Glomerular endothelial cell (primary cell): ENCODE measurements around the gene GRIN2A. TPM values are rescaled to one million over a fixed set of nuclear protein-coding genes. Genes with fewer than 3 reads are reported as not detected.

Experiments
- DNase-seq: peaks from one replicate; pipeline ENCODE4 v3.0.0-alpha.2; 2011; ENCODE audit warnings: low read depth, low spot score; ENCODE audit errors: extremely low read depth
- total RNA-seq: library from RNA; depleted of rRNA; stranded (reverse); fragments of >200 nt; gene quantifications from 2 replicates; pipeline ENCODE4 v1.2.3, GENCODE V29; 2015

The GRIN2A gene
- total RNA-seq, result under 0.01 and 0.18 TPM in 2 replicates

DNA sequence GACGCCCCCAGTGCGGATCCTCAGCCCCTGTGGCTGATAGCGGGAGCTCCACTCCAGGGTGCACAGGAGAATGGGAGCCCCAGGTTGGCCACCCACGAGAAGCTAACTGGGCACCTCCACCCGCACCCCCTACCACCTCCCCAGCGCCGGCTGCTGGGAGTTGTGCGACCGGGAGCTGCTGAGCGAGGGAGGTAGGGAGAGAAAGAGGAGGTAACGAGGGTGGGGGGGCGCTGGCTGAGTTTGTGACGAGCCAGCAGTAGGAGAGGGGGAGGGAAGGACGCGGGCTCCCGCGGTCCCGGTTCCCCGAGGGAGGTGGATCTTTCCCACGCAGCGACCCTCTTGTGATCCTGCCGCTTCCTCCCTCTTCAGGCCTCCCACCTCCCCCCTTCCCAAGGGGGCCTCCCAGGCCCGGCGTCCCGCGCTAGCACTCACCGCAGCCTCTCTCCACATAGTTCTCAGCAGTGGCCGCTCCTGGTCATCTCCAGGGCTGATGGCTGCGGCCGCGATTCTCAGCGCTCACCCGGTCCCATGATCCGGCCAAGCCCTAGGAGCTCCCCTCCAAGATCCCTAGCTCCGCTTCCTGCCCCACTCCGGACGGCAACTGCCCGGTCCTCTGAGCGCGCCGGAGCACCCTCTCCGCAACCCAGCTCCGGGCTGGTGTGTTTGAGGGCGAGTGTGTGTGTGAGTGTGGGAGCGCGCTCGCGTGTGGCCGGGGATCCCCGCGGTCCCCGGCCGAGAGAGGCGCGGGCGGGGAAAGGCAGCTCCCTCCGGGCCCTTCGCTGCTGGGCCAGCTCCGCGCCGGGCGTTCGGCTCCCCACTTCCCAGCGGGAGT lies at the start of gene GRIN2A:
TSS of gene GRIN2A (minus strand) at position 207 of the 832 bp plus-strand sequence. CDS start 2,017 bp downstream, outside the sequence.
- DNase-seq, result no peak

DNA sequence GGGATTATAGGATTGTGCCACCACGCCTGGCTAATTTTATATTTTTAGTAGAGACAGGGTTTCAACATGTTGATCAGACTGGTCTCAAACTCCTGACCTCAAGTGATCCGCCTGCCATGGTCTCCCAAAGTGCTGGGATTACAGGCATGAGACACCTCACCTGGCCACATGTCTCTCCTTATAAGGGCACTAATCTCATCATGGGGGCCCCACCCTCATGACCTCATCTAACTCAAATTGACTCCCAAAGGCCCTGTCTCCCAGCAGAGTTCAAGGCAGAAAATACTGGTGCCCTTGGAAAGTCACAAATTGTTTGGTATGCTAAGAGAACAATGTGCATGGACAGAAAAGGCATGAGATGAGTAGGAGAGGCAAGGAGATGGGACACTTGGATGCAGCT lies 49.3 kb upstream of the GRIN2A start:
- DNase-seq, result no peak

DNA sequence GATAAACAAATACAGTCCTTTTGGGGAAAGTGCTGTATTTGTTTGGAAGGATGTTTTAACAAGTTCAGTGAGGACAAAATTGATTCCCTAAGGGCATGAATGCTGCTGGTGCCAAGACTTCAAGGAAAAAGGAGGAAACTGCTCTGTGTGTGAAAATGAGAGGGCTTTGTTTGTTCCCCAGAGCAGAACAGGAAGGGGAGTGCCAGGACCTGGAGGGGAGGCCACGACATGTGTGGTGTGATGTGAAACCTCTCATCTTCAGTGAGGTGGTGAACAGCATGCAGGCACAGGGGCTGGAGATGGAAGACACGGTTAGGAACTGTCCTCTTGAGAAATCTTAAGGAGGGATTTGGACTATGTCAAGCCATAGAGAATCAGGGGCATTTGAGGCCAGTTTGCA lies 46.6 kb upstream of the GRIN2A start:
- DNase-seq, result no peak

GRCh38 chr16:10226987-10227306 lies 44.7 kb upstream of the GRIN2A start:
- no peak for DNase-seq

DNA sequence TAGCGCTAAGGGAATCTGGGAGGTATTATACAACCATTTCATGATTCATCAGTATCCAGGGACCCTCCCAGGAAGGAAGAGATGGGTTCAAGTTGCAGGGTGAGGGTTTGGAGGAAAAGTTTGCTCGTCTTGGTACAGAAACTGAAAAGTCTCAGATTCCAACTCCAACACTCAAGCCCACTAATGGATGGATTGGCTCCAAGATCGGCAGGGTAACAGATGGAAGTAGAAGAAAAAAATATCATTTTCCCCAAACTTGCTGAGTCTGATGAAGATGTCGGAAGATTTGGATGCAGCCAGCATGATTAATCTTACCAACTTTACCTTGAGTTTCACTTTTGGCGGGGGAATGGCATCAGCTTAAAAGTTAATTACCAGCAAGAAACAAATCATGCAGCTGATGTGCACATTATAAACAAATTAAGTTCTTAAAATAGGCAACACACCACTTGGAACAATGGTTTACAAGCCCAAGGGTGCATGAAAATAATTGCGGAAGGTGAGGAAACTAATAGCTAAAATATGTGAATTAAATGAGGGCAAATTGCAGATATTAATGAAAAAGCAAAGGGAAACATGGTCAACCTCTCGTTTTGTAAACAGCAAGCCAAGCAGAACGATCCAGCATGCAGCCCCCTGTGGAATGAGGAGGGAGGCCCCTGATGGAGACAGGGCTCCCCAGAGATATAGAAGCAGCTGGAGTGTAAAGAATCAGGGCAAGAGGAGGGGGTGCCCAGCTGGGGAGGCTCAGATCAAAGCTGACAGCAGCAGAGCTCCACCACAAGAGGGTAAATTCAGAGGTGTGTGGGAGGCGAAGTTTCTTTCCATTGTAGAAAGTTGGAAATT lies 44.1 kb upstream of the GRIN2A start:
- DNase-seq, result no peak

DNA sequence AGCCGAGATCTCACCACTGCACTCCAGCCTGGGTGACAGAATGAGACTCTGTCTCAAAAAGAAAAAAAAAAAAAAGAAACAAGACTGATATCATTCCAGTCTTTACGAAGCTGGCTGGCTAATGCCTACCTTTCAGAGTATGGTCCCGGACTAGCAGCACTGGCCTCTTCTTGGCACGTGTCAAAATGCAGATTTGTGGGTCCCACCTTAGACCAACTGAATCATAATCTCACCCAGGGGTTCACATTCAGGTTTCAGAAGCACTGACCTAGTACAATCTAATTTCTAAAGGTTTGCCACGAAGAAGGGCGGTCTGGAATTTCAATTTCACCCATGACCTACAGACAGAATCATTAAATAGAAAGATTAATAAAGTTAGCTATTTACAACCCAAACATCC lies 43.4 kb upstream of the GRIN2A start:
- no peak for DNase-seq

DNA sequence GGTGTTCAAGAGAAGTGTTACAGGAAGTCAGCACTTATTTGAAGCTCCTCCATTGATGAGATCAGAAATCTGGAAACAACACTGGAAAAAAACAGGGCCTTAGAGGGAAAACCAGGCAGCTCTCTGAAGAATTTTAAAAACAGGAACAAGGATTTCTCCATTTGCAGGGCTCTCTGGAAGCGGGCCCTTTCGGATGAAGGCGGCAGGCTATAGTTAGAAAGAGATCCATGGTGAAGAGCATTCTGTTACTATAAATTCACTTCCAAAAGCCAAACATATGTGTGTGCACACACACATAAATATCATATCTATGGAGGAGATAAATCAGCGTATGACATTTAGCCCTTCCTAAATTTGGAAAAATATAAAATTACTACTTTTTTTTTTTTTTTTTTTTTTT lies 42.6 kb upstream of the GRIN2A start:
- no peak for DNase-seq

- DNase-seq, result no peak
These were observed 38.7 kb upstream of the GRIN2A start for GRCh38 chr16:10220942-10221341.

- no peak for DNase-seq
These were observed 37.5 kb upstream of the GRIN2A start for GRCh38 chr16:10219742-10220141.

DNA sequence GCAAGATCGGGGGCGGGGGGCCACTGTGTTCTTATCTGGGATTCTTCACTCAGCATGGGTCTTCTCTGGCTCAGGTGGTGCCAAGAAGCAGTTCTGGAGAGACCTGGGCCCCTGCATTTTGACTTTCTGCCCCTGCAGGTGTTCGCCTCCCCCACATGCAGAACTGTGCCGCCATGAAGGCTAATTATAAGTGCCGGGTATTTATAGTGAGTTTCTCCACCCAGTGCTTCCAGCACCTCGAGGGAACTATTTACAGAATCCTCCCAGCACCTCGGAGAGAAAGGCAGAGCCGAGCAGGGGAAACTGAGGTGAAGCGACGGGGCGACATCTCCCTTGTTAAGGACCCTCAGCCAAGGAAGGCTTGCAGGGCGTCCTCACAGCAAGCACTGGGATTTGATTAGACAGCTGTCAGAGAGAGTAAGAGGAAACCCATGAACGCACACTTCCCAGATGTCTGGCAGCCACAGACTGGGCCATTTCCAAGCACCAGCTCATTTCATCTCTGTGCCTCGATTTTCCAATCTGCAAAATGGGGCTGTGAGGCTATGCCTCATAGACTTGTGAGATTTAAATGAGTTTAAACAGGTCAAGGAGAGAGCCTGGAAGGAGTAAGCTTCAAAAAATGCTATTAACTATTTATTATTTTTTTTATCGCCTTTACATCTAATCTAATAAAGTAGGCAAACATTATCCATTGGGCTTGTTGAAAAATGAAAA lies 36.4 kb upstream of the GRIN2A start:
- DNase-seq, result no peak

DNA sequence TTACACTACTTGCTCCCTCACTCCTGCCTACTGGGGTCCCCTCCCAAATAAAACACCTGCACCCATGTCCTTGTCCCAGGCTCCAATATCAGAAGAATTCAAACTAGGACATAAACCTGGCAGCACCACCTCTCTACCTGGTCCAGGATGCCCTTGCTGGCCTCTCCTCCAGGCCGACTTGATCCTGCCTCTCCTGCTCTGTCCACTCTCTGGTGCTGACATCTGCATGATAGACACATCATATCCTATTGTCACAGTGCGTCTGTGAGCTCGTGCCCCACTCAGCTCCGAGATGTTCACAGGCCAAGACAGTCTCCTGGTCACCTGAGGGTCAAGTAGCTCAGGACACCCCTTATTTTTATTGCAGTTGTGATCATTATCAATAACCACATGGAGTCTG lies 31.5 kb upstream of the GRIN2A start:
- DNase-seq, result no peak

GRCh38 chr16:10210944-10211343 lies 28.7 kb upstream of the GRIN2A start:
- no peak for DNase-seq

- no peak for DNase-seq
These were observed 24.6 kb upstream of the GRIN2A start for GRCh38 chr16:10206865-10207264.

DNA sequence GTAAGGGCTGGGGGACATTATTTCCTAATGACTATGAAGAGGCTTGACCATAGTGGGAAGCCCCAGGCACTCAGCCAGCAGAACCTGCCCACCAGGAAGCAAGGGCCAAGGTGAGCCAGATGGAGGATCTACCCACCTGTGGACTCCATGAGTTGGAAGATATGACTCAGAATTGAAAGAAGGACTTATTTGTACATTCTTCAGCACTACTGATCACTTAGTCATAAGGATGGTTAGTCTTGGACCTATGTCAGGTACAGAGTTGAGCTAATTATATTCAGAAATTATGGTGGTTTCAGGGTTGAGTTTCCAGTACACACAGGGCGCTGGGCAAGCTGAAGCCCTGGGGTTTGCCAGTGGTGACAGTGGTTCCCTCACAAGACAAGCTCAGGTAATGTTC lies 24.0 kb upstream of the GRIN2A start:
- DNase-seq, result no peak

DNA sequence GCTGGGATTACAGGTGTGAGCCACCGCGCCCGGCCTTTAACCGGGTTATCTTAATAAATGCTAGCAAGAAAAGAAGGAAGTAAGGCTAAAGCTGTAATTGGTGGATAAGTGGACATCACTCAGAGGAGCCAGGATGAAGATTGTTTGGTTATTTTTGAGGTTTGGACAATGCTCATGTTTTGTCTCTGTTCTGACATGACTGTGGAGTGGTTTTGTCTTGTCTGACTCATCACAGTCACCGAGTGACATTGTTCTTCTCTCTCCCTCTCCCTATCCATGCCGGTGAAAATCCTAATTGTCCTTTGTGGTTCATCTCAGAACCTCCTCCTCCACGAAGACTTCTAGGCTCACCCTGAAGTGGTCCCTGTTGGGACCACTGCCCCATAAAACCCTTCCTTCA lies 23.5 kb upstream of the GRIN2A start:
- no peak for DNase-seq

- no peak for DNase-seq
These were observed 20.4 kb upstream of the GRIN2A start for GRCh38 chr16:10202649-10203048.

- DNase-seq, result no peak
These were observed 18.7 kb upstream of the GRIN2A start for GRCh38 chr16:10200637-10201586.

GRCh38 chr16:10196999-10197398 lies 14.8 kb upstream of the GRIN2A start:
- DNase-seq, result no peak

GRCh38 chr16:10191096-10191495 lies 8.9 kb upstream of the GRIN2A start:
- no peak for DNase-seq

GRCh38 chr16:10189861-10190390 lies 7.7 kb upstream of the GRIN2A start:
- DNase-seq, result no peak
